Measurements from ENCODE around the gene LITAFD. TPM values are rescaled to one million over a fixed set of nuclear protein-coding genes. Genes with fewer than 3 reads are reported as not detected.

LITAFD gene
- total RNA-seq, 1 donor from 2014 or later = not detected

- Histone ChIP-seq H3K27me3 (no peaks in the 10 kb centered on the region), H3K9me3 (no peaks in the 10 kb centered on the region), H3K36me3 (peaks cover 85 to 96% of the 10 kb centered on the region in 2 donors), H3K4me1 (no peaks in the 10 kb centered on the region), H3K27ac (no peak overlapping the region), H3K4me3 (no peak overlapping the region)
- TF ChIP-seq CTCF (IDR thresholded peaks at IDR 0.05) = peak in 1 of 3 experiments; percentile 24
- intact Hi-C loops (cut with DNase I) = no loop called here
- DNase-seq (ENCODE audit: low spot score in 2 of 2) = no peak
Observed at GRCh38 chr16:8905168-8905762, 23.1 kb downstream of the LITAFD start.

GRCh38 chr16:8905795-8906591 lies 23.8 kb downstream of the LITAFD start:
- no peak overlapping the region for H3K27ac ChIP-seq
- no peak for DNase-seq (ENCODE audit: low spot score in 2 of 2)
- no peak for TF ChIP-seq CTCF (IDR thresholded peaks at IDR 0.05)
- intact Hi-C loops (cut with DNase I) = no loop called here
- no peaks in the 10 kb centered on the region for H3K27me3 ChIP-seq
- H3K9me3 ChIP-seq = no peaks in the 10 kb centered on the region
- peaks cover 83 to 96% of the 10 kb centered on the region in 2 donors for H3K36me3 ChIP-seq
- no peak overlapping the region for H3K4me3 ChIP-seq
- no peaks in the 10 kb centered on the region for H3K4me1 ChIP-seq

DNA sequence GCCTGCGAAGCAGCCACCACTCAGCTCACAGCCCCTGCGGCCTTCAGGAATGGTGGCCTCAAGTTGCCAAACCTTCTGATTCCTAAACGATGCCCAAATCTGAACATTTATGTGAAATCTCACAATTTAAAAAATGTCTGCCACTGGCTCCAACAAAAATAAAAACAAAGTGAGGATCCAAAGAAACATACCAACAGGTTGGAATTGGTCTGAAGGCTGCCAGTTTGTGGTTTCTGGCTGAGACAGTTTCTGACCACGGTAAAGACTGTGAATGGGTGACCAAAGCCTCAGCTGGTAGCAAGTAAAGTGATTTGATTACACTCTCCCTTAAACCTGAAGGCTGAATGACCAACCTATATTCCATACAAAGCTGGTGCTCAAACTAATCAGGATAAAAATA lies 24.9 kb downstream of the LITAFD start:
- DNase-seq (ENCODE audit: low spot score in 2 of 2) = no peak
- intact Hi-C loops (cut with DNase I) = no loop called here
- no peaks in the 10 kb centered on the region for H3K9me3 ChIP-seq
- H3K36me3 ChIP-seq = peaks cover 83 to 95% of the 10 kb centered on the region in 2 donors
- H3K27me3 ChIP-seq = no peaks in the 10 kb centered on the region
- no peak overlapping the region for H3K4me3 ChIP-seq
- H3K27ac ChIP-seq = no peak overlapping the region
- no peak for TF ChIP-seq CTCF (IDR thresholded peaks at IDR 0.05)
- no peaks in the 10 kb centered on the region for H3K4me1 ChIP-seq

DNA sequence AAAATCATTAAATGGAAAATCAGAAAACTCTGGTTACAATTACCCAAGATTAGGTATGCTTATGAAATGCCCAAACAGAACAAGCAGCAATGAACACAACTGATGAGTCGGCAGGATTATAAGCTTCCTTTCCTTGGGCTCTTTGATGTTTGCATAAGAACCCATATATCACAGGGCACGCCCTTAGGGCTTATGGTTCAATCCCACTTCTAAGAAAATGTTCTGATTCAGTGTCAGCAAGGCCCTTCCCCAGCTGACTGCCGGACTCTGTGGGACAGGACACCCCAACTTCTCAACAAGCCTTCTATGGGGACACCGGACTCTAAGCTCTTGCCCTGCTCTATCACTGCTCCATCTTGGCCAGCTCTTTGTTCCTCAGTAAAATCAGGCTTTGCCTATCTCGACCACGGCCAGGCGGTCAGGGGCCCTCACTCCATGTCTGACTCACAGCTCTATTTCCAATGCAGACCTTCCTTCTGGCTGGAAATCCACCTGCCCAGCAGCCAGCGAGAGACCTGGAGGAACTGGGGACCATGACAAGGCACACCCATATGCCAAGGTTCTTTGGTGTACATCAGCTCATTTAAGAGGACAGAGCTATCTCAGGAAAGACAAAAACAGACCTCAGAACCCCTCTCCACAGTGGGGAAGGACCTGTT lies 26.8 kb downstream of the LITAFD start:
- Histone ChIP-seq H3K36me3 (peaks cover 65 to 86% of the 10 kb centered on the region in 2 donors), H3K27ac (no peak overlapping the region), H3K4me3 (no peak overlapping the region), H3K9me3 (no peaks in the 10 kb centered on the region), H3K4me1 (no peaks in the 10 kb centered on the region), H3K27me3 (no peaks in the 10 kb centered on the region)
- intact Hi-C loops (cut with DNase I) = no loop called here
- no peak for DNase-seq (ENCODE audit: low spot score in 2 of 2)
- no peak for TF ChIP-seq CTCF (IDR thresholded peaks at IDR 0.05)

DNA sequence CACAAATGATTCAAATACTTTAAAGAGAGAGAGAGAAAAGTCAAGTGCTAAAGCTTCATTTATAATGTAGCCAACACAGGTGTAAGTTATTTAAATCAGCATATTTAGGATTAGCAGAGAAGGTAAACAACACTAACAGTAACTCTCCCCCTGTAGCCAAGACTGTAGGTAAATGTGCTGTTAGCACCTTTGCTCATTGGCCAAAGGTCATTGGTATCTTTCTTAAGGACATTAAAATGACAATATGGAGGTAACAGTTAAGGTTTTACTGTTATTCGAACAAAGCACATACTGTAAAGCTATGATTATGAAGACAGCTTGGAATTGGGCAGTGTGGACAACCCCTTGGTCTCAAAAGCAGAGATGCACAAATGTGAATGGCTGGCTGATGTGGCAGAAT lies 28.7 kb downstream of the LITAFD start:
- Histone ChIP-seq H3K9me3 (no peaks in the 10 kb centered on the region), H3K4me1 (no peaks in the 10 kb centered on the region), H3K27ac (no peak overlapping the region), H3K27me3 (no peaks in the 10 kb centered on the region), H3K4me3 (no peak overlapping the region), H3K36me3 (peaks cover 63 to 82% of the 10 kb centered on the region in 2 donors)
- no peak for TF ChIP-seq CTCF (IDR thresholded peaks at IDR 0.05)
- DNase-seq (ENCODE audit: low spot score in 2 of 2) = no peak
- intact Hi-C loops (cut with DNase I) = no loop called here

Data from ascending aorta (tissue), 2 donors.